GM23338 (cell line): ENCODE measurements around the gene ADORA1.

Source experiments
- CREB1 ChIP-seq: fragments of 250-450 bp; sonication (Bioruptor Pico); IDR thresholded peaks from 2 replicates; pipeline ENCODE4 v1.5.0; 2020; ENCODE audit warnings: low read depth, mild to moderate bottlenecking, moderate library complexity
- CTCF ChIP-seq, 2 experiments: fragments of 200-600 bp in 1 of 2; sonication (generic) in 1 of 2; conservative IDR thresholded peaks; 2 replicates each; pipeline versions ENCODE4 v1.5.1 to v1.6.1; 2016 to 2017; ENCODE audit warnings: antibody characterized with exemption in 2 of 2, low read depth in 2 of 2, mild to moderate bottlenecking in 2 of 2, moderate library complexity in 1 of 2
- ETS1 ChIP-seq: IDR thresholded peaks from 2 replicates; pipeline ENCODE4 v1.6.1; 2016; ENCODE audit warnings: antibody characterized with exemption
- EZH2 ChIP-seq: fragments of 200-600 bp; sonication (generic); IDR thresholded peaks from one replicate; pipeline ENCODE4 v1.8.0; 2017; ENCODE audit warnings: antibody characterized with exemption, mild to moderate bottlenecking, low read depth; ENCODE audit not compliant: unreplicated experiment
- EZH2phosphoT487 ChIP-seq: fragments of 200-600 bp; sonication (generic); IDR thresholded peaks from one replicate; pipeline ENCODE4 v1.8.1; 2018; ENCODE audit warnings: antibody characterized with exemption; ENCODE audit not compliant: unreplicated experiment
- JUNB ChIP-seq: IDR thresholded peaks from one replicate; pipeline ENCODE4 v1.6.1; 2016; ENCODE audit warnings: antibody characterized with exemption; ENCODE audit not compliant: unreplicated experiment
- NANOG ChIP-seq: IDR thresholded peaks from 2 replicates; pipeline ENCODE4 v1.6.1; 2016; ENCODE audit warnings: antibody characterized with exemption, borderline replicate concordance
- REST ChIP-seq: IDR thresholded peaks from one replicate; pipeline ENCODE4 v1.6.1; 2018; ENCODE audit warnings: antibody characterized with exemption; ENCODE audit not compliant: unreplicated experiment

GRCh38 chr1:203145321-203146041 lies 18.0 kb downstream of the ADORA1 start:
- TF ChIP-seq JUNB (no peak), EZH2 (no peak), EZH2phosphoT487 (no peak), CTCF (conservative IDR thresholded peaks at IDR 0.05; ENCODE audit: low read depth in 2 of 2) (no peak), REST (no peak), CREB1 (CRISPR knock-in tag) (no peak), ETS1 (no peak), NANOG (no peak)
